Trophoblast cell (in vitro differentiated cells and primary cell): ENCODE measurements around the gene MYPN.

ENCODE experiments used
- DNase-seq, 2 donors: peaks; one replicate each; pipeline ENCODE4 v3.0.0-alpha.2; 2016
- H2AFZ ChIP-seq: 2 replicates; pipeline ENCODE4 v1.6.1; 2013; ENCODE audit warnings: low read length, moderate library complexity, mild to moderate bottlenecking; ENCODE audit not compliant: insufficient read depth, poor library complexity
- H2AK5ac ChIP-seq: 2 replicates; pipeline ENCODE4 v1.6.1; 2013; ENCODE audit warnings: mild to moderate bottlenecking, low read length
- H2BK120ac ChIP-seq: 2 replicates; pipeline ENCODE4 v1.6.1; 2013; ENCODE audit warnings: low read length, mild to moderate bottlenecking, moderate library complexity; ENCODE audit not compliant: insufficient read depth, poor library complexity
- H2BK12ac ChIP-seq: 2 replicates; pipeline ENCODE4 v1.6.1; 2013; ENCODE audit warnings: mild to moderate bottlenecking, low read length, moderate library complexity
- H2BK5ac ChIP-seq: 2 replicates; pipeline ENCODE4 v1.6.1; 2013; ENCODE audit warnings: low read length, low read depth, moderate library complexity, mild to moderate bottlenecking; ENCODE audit not compliant: poor library complexity
- H3K14ac ChIP-seq: 2 replicates; pipeline ENCODE4 v1.6.1; 2013; ENCODE audit warnings: mild to moderate bottlenecking, low read length
- H3K18ac ChIP-seq: 2 replicates; pipeline ENCODE4 v1.6.1; 2013; ENCODE audit warnings: mild to moderate bottlenecking, low read length
- H3K23ac ChIP-seq: 2 replicates; pipeline ENCODE4 v1.6.1; 2013; ENCODE audit warnings: low read length
- H3K27ac ChIP-seq: 2 replicates; pipeline ENCODE4 v1.5.1; 2013; ENCODE audit warnings: low read depth, mild to moderate bottlenecking, inconsistent platforms, low read length, moderate library complexity
- H3K27me3 ChIP-seq: 2 replicates; pipeline ENCODE4 v1.6.1; 2013; ENCODE audit warnings: inconsistent platforms, mild to moderate bottlenecking, low read length, moderate library complexity; ENCODE audit not compliant: insufficient read depth
- H3K36me3 ChIP-seq, 2 experiments: 1 replicate in 1 of 2; 2 replicates in 1 of 2; pipeline ENCODE4 v1.6.1; 2013; ENCODE audit warnings: low read length in 2 of 2, mild to moderate bottlenecking in 2 of 2, moderate library complexity in 1 of 2; ENCODE audit not compliant: insufficient read depth in 2 of 2, control insufficient read depth in 1 of 2
- H3K4ac ChIP-seq: 2 replicates; pipeline ENCODE4 v1.6.1; 2013; ENCODE audit warnings: low read depth, mild to moderate bottlenecking, low read length, moderate library complexity
- H3K4me1 ChIP-seq, 2 experiments: 1 replicate in 1 of 2; 2 replicates in 1 of 2; pipeline ENCODE4 v1.6.1; 2013; ENCODE audit warnings: low read length in 2 of 2, mild to moderate bottlenecking in 2 of 2, moderate library complexity in 1 of 2; ENCODE audit not compliant: insufficient read depth in 2 of 2, control insufficient read depth in 1 of 2
- H3K4me2 ChIP-seq: 2 replicates; pipeline ENCODE4 v1.6.1; 2013; ENCODE audit warnings: inconsistent platforms, mild to moderate bottlenecking, low read length, moderate library complexity
- H3K4me3 ChIP-seq: 2 replicates; pipeline ENCODE4 v1.5.1; 2013; ENCODE audit warnings: mild to moderate bottlenecking, low read depth, low read length, inconsistent platforms
- H3K79me1 ChIP-seq: one replicate; pipeline ENCODE4 v1.6.1; 2013; ENCODE audit warnings: low read length
- H3K79me2 ChIP-seq: 2 replicates; pipeline ENCODE4 v1.6.1; 2013; ENCODE audit warnings: low read length, mild to moderate bottlenecking; ENCODE audit not compliant: control insufficient read depth, insufficient read depth, poor library complexity
- H3K9ac ChIP-seq: 2 replicates; pipeline ENCODE4 v1.6.1; 2013; ENCODE audit warnings: mild to moderate bottlenecking, low read length
- H3K9me3 ChIP-seq: 2 replicates; pipeline ENCODE4 v1.6.1; 2013; ENCODE audit warnings: low read depth, mild to moderate bottlenecking, control low read depth, inconsistent platforms, low read length; ENCODE audit not compliant: insufficient read depth
- H4K12ac ChIP-seq: 2 replicates; pipeline ENCODE4 v1.6.1; 2013; ENCODE audit warnings: low read depth, mild to moderate bottlenecking, low read length, moderate library complexity
- H4K8ac ChIP-seq: 2 replicates; pipeline ENCODE4 v1.6.1; 2013; ENCODE audit warnings: low read depth, mild to moderate bottlenecking, low read length, moderate library complexity
- H4K91ac ChIP-seq: one replicate; pipeline ENCODE4 v1.6.1; 2013; ENCODE audit warnings: low read depth, mild to moderate bottlenecking, low read length, moderate library complexity
- WGBS: extraction: QIAGEN DNeasy Blood & Tissue Kit; methylation state at CpG from one replicate; pipeline ENCODE4 v1.1.7; 2013; ENCODE audit warnings: missing lambda C conversion rate; ENCODE audit not compliant: insufficient read length, insufficient coverage; ENCODE audit errors: extremely low coverage; 5-methylcytosine and 5-hydroxymethylcytosine counted together

Gene MYPN

DNA sequence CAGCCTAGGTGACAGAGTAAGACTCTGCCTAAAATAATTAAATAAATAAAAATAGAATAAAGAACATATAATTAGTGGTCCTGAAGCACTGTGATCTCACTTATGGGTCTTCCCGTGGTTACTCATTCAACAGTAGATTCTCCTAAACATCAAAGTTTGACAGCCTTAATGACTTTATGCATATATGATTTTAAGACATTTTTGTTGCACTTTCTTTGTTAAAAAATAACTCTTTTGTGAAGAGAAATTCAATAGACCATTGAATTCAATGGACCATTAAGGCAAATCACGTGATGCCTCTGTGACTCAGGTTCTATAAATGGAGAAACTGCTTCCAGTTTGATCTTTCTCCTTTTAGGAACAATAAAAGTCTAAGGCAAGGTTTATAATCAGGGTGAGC, 63.0 kb downstream of the MYPN start:
- Histone ChIP-seq H3K79me1 (no peaks in the 10 kb centered on the region), H3K79me2 (no peaks in the 10 kb centered on the region), H3K14ac (no peak overlapping the region), H4K8ac (no peak overlapping the region), H2BK120ac (no peak overlapping the region), H2AK5ac (no peak overlapping the region), H3K9me3 (no peaks in the 10 kb centered on the region), H2BK12ac (no peak overlapping the region), H3K4me3 (no peak overlapping the region), H3K27me3 (no peaks in the 10 kb centered on the region), H3K4me1 (no peaks in the 10 kb centered on the region), H3K18ac (no peak overlapping the region), H3K9ac (no peak overlapping the region), H4K91ac (no peak overlapping the region), H4K12ac (no peak overlapping the region), H3K36me3 (no peaks in the 10 kb centered on the region), H2BK5ac (no peak overlapping the region), H3K4ac (no peak overlapping the region), H3K4me2 (no peak overlapping the region), H2AFZ (no peak overlapping the region), H3K27ac (no peak overlapping the region), H3K23ac (no peak overlapping the region)
- DNase-seq, result no peak
- WGBS, result no CpG with 5 or more reads among the region's 2 CpGs

- H4K12ac ChIP-seq, result no peak overlapping the region
- no peak overlapping the region for H4K91ac ChIP-seq
- H2BK12ac ChIP-seq, result no peak overlapping the region
- H3K79me1 ChIP-seq, result no peaks in the 10 kb centered on the region
- H3K4me2 ChIP-seq, result no peak overlapping the region
- H3K79me2 ChIP-seq, result no peaks in the 10 kb centered on the region
- no peak overlapping the region for H3K9ac ChIP-seq
- no peak overlapping the region for H3K14ac ChIP-seq
- no peaks in the 10 kb centered on the region for H3K4me1 ChIP-seq
- no peak overlapping the region for H3K23ac ChIP-seq
- H2BK120ac ChIP-seq, result no peak overlapping the region
- H3K27ac ChIP-seq, result no peak overlapping the region
- H4K8ac ChIP-seq, result no peak overlapping the region
- DNase-seq, result no peak
- no peak overlapping the region for H2BK5ac ChIP-seq
- H3K36me3 ChIP-seq, result no peaks in the 10 kb centered on the region
- no peaks in the 10 kb centered on the region for H3K9me3 ChIP-seq
- no peak overlapping the region for H3K18ac ChIP-seq
- no CpG with 5 or more reads among the region's 1 CpG for whole genome bisulfite sequencing
- H3K4me3 ChIP-seq, result no peak overlapping the region
- no peak overlapping the region for H2AFZ ChIP-seq
- H2AK5ac ChIP-seq, result no peak overlapping the region
- H3K4ac ChIP-seq, result no peak overlapping the region
- H3K27me3 ChIP-seq, result no peaks in the 10 kb centered on the region
Measured at GRCh38 chr10:68175949-68176348, 66.7 kb downstream of the MYPN start.

DNA sequence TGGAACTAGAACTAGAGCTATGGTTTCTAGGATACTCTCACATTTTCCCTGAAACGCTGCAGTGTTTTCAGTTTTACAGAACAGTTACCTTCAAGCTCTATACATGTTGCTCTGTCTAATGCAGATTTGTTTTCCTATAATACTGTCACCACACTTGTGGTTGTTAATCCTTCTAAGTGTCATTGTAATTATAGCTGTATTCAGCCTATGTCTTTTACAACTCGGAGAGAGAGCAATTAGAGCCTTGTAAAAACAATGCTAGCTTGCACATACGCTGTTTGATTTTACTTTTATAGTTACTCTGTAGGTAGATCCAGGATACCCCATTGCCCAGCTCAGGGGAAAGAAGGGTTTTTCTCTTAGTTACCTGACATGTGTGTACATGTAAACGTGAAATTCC, 67.5 kb downstream of the MYPN start:
- no CpG with 5 or more reads among the region's 4 CpGs for WGBS
- no peak overlapping the region for H2BK12ac ChIP-seq

DNA sequence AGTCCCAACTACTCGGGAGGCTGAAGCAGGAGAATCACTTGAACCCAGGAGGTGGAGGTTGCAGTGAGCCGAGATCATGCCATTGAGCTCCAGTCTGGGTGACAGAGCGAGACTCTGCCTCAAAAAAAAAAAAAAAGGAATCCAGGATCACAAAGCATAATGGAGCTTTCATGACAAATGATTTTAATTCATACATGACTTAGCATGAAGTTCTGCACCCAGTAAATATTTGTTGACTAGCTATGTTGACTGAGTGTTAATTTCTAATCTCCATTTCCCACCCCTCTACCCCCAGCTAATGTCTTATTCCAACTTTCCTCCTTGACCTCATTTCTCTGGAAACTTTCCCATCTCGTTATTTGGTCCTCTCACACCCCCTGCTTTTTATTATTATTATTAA, 69.3 kb downstream of the MYPN start:
- Histone ChIP-seq H3K4ac (no peak overlapping the region), H2BK12ac (no peak overlapping the region), H3K4me3 (no peak overlapping the region), H2AK5ac (no peak overlapping the region), H3K4me1 (no peaks in the 10 kb centered on the region), H2BK5ac (no peak overlapping the region), H3K27me3 (no peaks in the 10 kb centered on the region), H3K4me2 (no peak overlapping the region), H3K14ac (no peak overlapping the region), H3K9me3 (no peaks in the 10 kb centered on the region), H3K18ac (no peak overlapping the region), H3K79me1 (no peaks in the 10 kb centered on the region), H4K12ac (no peak overlapping the region), H2BK120ac (no peak overlapping the region), H3K36me3 (no peaks in the 10 kb centered on the region), H3K23ac (no peak overlapping the region), H3K79me2 (no peaks in the 10 kb centered on the region), H3K9ac (no peak overlapping the region), H4K91ac (no peak overlapping the region), H2AFZ (no peak overlapping the region), H4K8ac (no peak overlapping the region), H3K27ac (no peak overlapping the region)
- DNase-seq, result no peak
- WGBS, result no CpG with 5 or more reads among the region's 4 CpGs

More for the DNA sequence above, 67.5 kb downstream of the MYPN start:
- Histone ChIP-seq H4K12ac (no peak overlapping the region), H2AFZ (no peak overlapping the region), H3K36me3 (no peaks in the 10 kb centered on the region), H3K79me1 (no peaks in the 10 kb centered on the region), H2BK5ac (no peak overlapping the region), H3K9me3 (no peaks in the 10 kb centered on the region), H2BK120ac (no peak overlapping the region), H3K4me2 (no peak overlapping the region), H3K4ac (no peak overlapping the region), H3K79me2 (no peaks in the 10 kb centered on the region), H3K14ac (no peak overlapping the region), H4K91ac (no peak overlapping the region), H3K4me1 (no peaks in the 10 kb centered on the region), H3K9ac (no peak overlapping the region), H4K8ac (no peak overlapping the region), H3K27me3 (no peaks in the 10 kb centered on the region), H3K23ac (no peak overlapping the region), H3K4me3 (no peak overlapping the region), H3K18ac (no peak overlapping the region), H2AK5ac (no peak overlapping the region), H3K27ac (no peak overlapping the region)
- no peak for DNase-seq
